ENCODE data around the gene TLCD1.

TLCD1 gene

DNA sequence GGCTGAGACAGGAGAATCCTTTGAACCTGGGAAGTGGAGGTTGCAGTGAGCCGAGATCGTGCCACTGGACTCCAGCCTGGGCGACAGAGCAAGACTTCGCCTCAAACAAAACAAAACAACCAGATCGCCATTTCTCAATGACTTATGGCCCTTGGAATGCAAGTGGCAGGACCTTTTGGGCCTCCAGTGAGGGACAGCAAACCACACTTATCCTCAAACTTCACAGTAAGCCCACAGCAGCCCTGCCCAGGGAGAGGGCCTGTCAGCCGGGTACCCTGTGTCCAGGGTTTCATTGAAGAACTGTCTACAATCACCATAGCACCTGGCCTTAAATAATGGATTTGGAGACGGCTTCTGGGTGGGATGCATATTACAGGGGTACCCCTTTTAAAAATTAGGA lies 29.5 kb upstream of the TLCD1 start:
- Histone ChIP-seq H3K9me3 (ENCODE audit: control insufficient read depth, low read depth, low read length) (no peaks in the 10 kb centered on the region), H3K36me3 (ENCODE audit: control insufficient read depth, low read depth, low read length) (peaks cover 27% of the 10 kb centered on the region), H3K4me1 (ENCODE audit: control insufficient read depth, low read depth, low read length) (peaks cover 8% of the 10 kb centered on the region), H3K27ac (ENCODE audit: low read length) (no peak overlapping the region), H3K27me3 (ENCODE audit: control insufficient read depth, insufficient read depth, low read length) (no peaks in the 10 kb centered on the region), H3K9ac (ENCODE audit: low read length) (no peak overlapping the region), H3K4me3 (ENCODE audit: low read length) (no peak overlapping the region)

- Histone ChIP-seq H3K4me3 (ENCODE audit: low read length) (no peak overlapping the region), H3K27me3 (ENCODE audit: control insufficient read depth, insufficient read depth, low read length) (no peaks in the 10 kb centered on the region), H3K4me1 (ENCODE audit: control insufficient read depth, low read depth, low read length) (peaks cover 11% of the 10 kb centered on the region), H3K9me3 (ENCODE audit: control insufficient read depth, low read depth, low read length) (no peaks in the 10 kb centered on the region), H3K27ac (ENCODE audit: low read length) (no peak overlapping the region), H3K36me3 (ENCODE audit: control insufficient read depth, low read depth, low read length) (peaks cover 44% of the 10 kb centered on the region), H3K9ac (ENCODE audit: low read length) (no peak overlapping the region)
These were observed 25.8 kb upstream of the TLCD1 start for GRCh38 chr17:28751600-28752366.

DNA sequence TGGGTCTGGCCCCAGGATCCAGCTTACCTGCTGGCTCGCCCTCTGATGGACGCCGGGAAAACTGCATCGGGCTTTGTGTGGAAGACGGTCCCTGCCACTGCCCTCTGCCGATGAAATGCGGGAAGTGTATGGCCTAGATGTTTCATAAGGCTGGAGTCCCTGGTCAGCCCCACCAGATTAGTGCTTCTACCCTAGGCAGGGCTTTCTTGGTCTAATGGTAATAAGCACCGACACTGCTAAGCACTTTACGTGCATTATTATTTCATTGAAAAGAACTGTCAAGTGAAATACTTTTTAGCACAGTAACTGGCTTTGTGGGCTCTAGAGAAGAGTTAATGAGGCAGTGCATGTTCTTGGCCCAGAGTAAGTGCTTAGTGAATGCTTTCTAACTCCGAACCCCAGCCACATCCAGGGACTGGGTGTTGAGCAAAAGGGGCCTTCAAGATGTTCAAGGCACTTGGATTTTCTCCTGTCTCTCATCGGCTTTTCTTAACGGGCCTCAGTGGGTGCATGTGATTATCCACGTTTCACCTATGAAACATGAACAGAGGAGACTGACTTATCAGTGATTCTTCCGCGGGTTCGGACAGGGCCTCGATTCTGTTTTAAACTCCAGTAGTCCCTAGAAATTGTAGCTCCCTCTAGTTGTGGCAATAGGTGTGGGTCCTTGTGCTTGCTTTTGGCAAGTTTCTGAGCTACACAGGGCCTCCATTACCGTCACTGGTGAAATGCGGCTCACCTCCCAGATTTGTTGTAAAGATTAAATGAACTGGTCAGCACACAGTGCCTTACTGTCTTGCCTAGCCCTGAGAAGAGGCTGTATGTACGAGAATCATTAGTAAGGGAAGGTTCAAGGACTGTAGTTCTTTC lies 24.4 kb upstream of the TLCD1 start:
- H3K9ac ChIP-seq (ENCODE audit: low read length) = no peak overlapping the region
- H3K9me3 ChIP-seq (ENCODE audit: control insufficient read depth, low read depth, low read length) = no peaks in the 10 kb centered on the region
- no peak overlapping the region for H3K4me3 ChIP-seq (ENCODE audit: low read length)
- no peaks in the 10 kb centered on the region for H3K27me3 ChIP-seq (ENCODE audit: control insufficient read depth, insufficient read depth, low read length)
- H3K4me1 ChIP-seq (ENCODE audit: control insufficient read depth, low read depth, low read length) = peaks cover 25% of the 10 kb centered on the region
- H3K36me3 ChIP-seq (ENCODE audit: control insufficient read depth, low read depth, low read length) = peaks cover 49% of the 10 kb centered on the region
- peak overlapping the region; percentile 21 for H3K27ac ChIP-seq (ENCODE audit: low read length)

GRCh38 chr17:28749516-28750177 lies 23.6 kb upstream of the TLCD1 start:
- Histone ChIP-seq H3K4me3 (ENCODE audit: low read length) (no peak overlapping the region), H3K9ac (ENCODE audit: low read length) (no peak overlapping the region), H3K4me1 (ENCODE audit: control insufficient read depth, low read depth, low read length) (peaks cover 25% of the 10 kb centered on the region), H3K9me3 (ENCODE audit: control insufficient read depth, low read depth, low read length) (no peaks in the 10 kb centered on the region), H3K27me3 (ENCODE audit: control insufficient read depth, insufficient read depth, low read length) (no peaks in the 10 kb centered on the region), H3K27ac (ENCODE audit: low read length) (no peak overlapping the region), H3K36me3 (ENCODE audit: control insufficient read depth, low read depth, low read length) (peaks cover 49% of the 10 kb centered on the region)

- Histone ChIP-seq H3K4me3 (ENCODE audit: low read length) (no peak overlapping the region), H3K27me3 (ENCODE audit: control insufficient read depth, insufficient read depth, low read length) (no peaks in the 10 kb centered on the region), H3K9me3 (ENCODE audit: control insufficient read depth, low read depth, low read length) (no peaks in the 10 kb centered on the region), H3K4me1 (ENCODE audit: control insufficient read depth, low read depth, low read length) (peaks cover 25% of the 10 kb centered on the region), H3K27ac (ENCODE audit: low read length) (no peak overlapping the region), H3K9ac (ENCODE audit: low read length) (no peak overlapping the region), H3K36me3 (ENCODE audit: control insufficient read depth, low read depth, low read length) (peaks cover 49% of the 10 kb centered on the region)
These were observed 23.0 kb upstream of the TLCD1 start for GRCh38 chr17:28748852-28749515.

DNA sequence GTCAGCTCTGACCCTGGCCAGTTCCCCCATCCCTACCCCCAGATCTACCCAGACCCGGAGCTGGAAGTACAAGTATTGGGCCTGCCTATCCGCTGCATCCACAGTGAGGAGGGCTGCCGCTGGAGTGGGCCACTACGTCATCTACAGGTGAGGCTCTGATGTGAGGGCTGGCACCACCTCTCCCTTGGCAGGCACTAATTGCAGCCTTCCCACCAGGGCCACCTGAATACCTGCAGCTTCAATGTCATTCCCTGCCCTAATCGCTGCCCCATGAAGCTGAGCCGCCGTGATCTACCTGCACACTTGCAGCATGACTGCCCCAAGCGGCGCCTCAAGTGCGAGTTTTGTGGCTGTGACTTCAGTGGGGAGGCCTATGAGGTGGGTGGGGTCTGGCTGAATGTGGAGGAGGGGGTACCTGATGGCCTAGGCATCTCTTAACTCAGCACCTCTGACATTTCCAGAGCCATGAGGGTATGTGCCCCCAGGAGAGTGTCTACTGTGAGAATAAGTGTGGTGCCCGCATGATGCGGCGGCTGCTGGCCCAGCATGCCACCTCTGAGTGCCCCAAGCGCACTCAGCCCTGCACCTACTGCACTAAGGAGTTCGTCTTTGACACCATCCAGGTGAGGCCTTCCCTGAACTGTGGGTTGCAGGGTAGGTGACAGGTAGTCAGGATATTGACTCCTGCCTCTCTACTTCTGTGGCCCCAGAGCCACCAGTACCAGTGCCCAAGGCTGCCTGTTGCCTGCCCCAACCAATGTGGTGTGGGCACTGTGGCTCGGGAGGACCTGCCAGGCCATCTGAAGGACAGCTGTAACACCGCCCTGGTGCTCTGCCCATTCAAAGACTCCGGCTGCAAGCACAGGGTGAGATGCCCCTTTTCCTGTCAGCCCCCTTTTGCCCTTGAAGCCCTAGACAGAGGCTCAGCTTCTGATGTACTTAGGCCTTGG lies 22.0 kb upstream of the TLCD1 start:
- Histone ChIP-seq H3K4me1 (ENCODE audit: control insufficient read depth, low read depth, low read length) (peaks cover 25% of the 10 kb centered on the region), H3K27me3 (ENCODE audit: control insufficient read depth, insufficient read depth, low read length) (no peaks in the 10 kb centered on the region), H3K9ac (ENCODE audit: low read length) (no peak overlapping the region), H3K27ac (ENCODE audit: low read length) (no peak overlapping the region), H3K4me3 (ENCODE audit: low read length) (no peak overlapping the region), H3K36me3 (ENCODE audit: control insufficient read depth, low read depth, low read length) (peaks cover 49% of the 10 kb centered on the region), H3K9me3 (ENCODE audit: control insufficient read depth, low read depth, low read length) (no peaks in the 10 kb centered on the region)

DNA sequence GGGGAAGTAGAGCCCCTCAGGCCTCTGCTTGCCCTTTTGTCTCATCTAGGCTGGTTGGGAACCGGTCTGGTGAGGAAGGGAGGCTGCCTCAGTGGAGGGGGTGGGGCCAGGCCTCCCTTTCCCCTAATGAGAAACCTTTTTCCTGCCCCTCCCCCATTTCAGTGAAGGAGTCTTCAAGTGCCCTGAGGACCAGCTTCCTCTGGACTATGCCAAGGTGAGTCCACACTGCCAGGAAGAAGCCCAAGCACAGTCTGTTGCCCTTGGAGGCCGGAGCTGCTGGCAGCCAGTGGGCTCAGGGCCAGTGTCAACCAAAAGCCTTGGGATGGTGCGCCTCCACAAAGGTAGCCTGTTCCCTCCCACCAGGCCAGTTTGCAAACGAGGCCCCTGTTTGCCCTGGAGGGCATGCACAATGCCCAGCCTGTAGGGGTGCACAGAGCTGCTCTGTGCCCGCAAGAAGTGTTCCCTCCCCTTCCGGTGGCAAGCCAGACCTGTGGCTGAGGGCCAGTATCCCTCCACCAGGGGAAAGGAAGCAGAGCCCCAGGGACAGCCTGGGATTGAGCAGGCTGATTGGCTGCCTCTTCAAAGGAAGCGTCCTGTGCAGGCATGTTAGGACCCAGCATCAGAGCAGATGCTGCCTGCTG lies 21.1 kb upstream of the TLCD1 start:
- no peaks in the 10 kb centered on the region for H3K27me3 ChIP-seq (ENCODE audit: control insufficient read depth, insufficient read depth, low read length)
- H3K9me3 ChIP-seq (ENCODE audit: control insufficient read depth, low read depth, low read length) = no peaks in the 10 kb centered on the region
- no peak overlapping the region for H3K9ac ChIP-seq (ENCODE audit: low read length)
- peaks cover 25% of the 10 kb centered on the region for H3K4me1 ChIP-seq (ENCODE audit: control insufficient read depth, low read depth, low read length)
- H3K27ac ChIP-seq (ENCODE audit: low read length) = peak overlapping the region; percentile 99
- H3K4me3 ChIP-seq (ENCODE audit: low read length) = peak overlapping the region; percentile 7
- peaks cover 49% of the 10 kb centered on the region for H3K36me3 ChIP-seq (ENCODE audit: control insufficient read depth, low read depth, low read length)

DNA sequence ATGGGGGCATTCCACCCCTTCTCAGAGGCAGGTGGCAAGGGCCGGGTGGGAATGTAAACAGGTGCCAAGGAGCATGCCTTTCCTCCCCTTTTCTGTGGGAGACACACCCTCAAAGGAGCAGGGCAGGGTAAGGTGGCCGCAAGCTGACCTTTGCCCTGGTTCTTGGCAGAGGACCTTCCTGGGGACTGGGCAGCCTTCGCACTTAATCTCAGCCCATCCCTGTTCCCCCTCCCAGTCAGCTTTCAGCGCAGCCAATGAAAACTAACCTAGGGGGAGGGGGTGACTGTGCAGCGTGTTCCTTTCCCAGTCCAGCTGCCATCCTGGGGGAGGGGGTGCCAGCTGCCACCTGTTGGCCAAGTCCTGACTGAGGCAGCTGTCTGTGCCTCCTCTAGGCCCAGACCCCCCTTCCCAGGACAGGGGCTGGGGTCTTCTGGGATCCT lies 20.6 kb upstream of the TLCD1 start:
- H3K4me1 ChIP-seq (ENCODE audit: control insufficient read depth, low read depth, low read length) = peaks cover 25% of the 10 kb centered on the region
- peak overlapping the region; percentile 99 for H3K4me3 ChIP-seq (ENCODE audit: low read length)
- H3K9ac ChIP-seq (ENCODE audit: low read length) = peak overlapping the region; percentile 99
- H3K36me3 ChIP-seq (ENCODE audit: control insufficient read depth, low read depth, low read length) = peaks cover 46% of the 10 kb centered on the region
- H3K27me3 ChIP-seq (ENCODE audit: control insufficient read depth, insufficient read depth, low read length) = no peaks in the 10 kb centered on the region
- H3K9me3 ChIP-seq (ENCODE audit: control insufficient read depth, low read depth, low read length) = no peaks in the 10 kb centered on the region
- peak overlapping the region; percentile 99 for H3K27ac ChIP-seq (ENCODE audit: low read length)

GRCh38 chr17:28745786-28746411 lies 19.9 kb upstream of the TLCD1 start:
- peaks cover 25% of the 10 kb centered on the region for H3K4me1 ChIP-seq (ENCODE audit: control insufficient read depth, low read depth, low read length)
- H3K9ac ChIP-seq (ENCODE audit: low read length) = peak overlapping the region; percentile 99
- no peaks in the 10 kb centered on the region for H3K27me3 ChIP-seq (ENCODE audit: control insufficient read depth, insufficient read depth, low read length)
- peak overlapping the region; percentile 99 for H3K4me3 ChIP-seq (ENCODE audit: low read length)
- H3K36me3 ChIP-seq (ENCODE audit: control insufficient read depth, low read depth, low read length) = peaks cover 42% of the 10 kb centered on the region
- no peaks in the 10 kb centered on the region for H3K9me3 ChIP-seq (ENCODE audit: control insufficient read depth, low read depth, low read length)
- peak overlapping the region; percentile 99 for H3K27ac ChIP-seq (ENCODE audit: low read length)
